GM12878 (cell line): ENCODE measurements around the gene ZFHX2. TPM values are rescaled to one million over a fixed set of nuclear protein-coding genes. Genes with fewer than 3 reads are reported as not detected.

Source experiments
- ATAC-seq: fragments of 200-7000 bp; cut with Tn5 transposase; 3 replicates; pipeline ENCODE4 v1.9.1; 2020; ENCODE audit warnings: mild to moderate bottlenecking, moderate library complexity
- BruUV-seq: library from RNA; stranded (reverse); fragments of 400-500 nt; replicated peaks from 2 replicates; lab custom pipeline; 2021; lab: Mats Ljungman, UMichigan
- CTCF ChIA-PET: fragments of 300-600 bp; sonication (Branson Sonifier 250); formaldehyde crosslinking; extraction: SDS; loops from one replicate; lab custom pipeline; 2021; ENCODE audit warnings: inconsistent platforms; lab: Yijun Ruan, JAX
- POLR2A ChIA-PET: fragments of 350-600 bp; formaldehyde crosslinking; extraction: SDS; loops from one replicate; lab custom pipeline; 2021; ENCODE audit warnings: inconsistent platforms; lab: Charles Lee
- RAD21 ChIA-PET: fragments of 300-600 bp; sonication (Branson Sonifier 250); formaldehyde crosslinking; loops from one replicate; lab custom pipeline; 2023; ENCODE audit warnings: antibody characterized with exemption; ENCODE audit not compliant: unreplicated experiment; lab: Charles Lee
- SMC1A ChIA-PET: fragments of 300-600 bp; sonication (Branson Sonifier 250); formaldehyde crosslinking; loops from one replicate; lab custom pipeline; 2023; ENCODE audit not compliant: unreplicated experiment, uncharacterized antibody; lab: Charles Lee
- DNase-seq: peaks from one replicate; pipeline ENCODE4 v3.0.0-alpha.2; 2011; ENCODE audit warnings: low read depth, low spot score
- FAIRE-seq: peaks from 3 replicates; lab custom pipeline; 2011; peaks lifted over from hg19 to GRCh38; lab: Jason Lieb, UNC
- H2AFZ ChIP-seq: 2 replicates; pipeline ENCODE4 v1.6.0; 2011; ENCODE audit warnings: low read depth, low read length, control low read depth; ENCODE audit not compliant: control insufficient read depth
- H3K27ac ChIP-seq: 2 replicates; pipeline ENCODE4 v1.5.1; 2011; ENCODE audit warnings: control low read depth; ENCODE audit not compliant: control insufficient read depth, insufficient read depth
- H3K27me3 ChIP-seq, 2 experiments: replicated peaks in 1 of 2; 2 replicates each; pipeline versions ENCODE4 v1.6.0 to v1.6.1; 2011; ENCODE audit warnings: low read length in 1 of 2; ENCODE audit not compliant: control insufficient read depth in 2 of 2, insufficient read depth in 2 of 2
- H3K36me3 ChIP-seq, 2 experiments: 2 replicates each; pipeline ENCODE4 v1.5.1; 2011; ENCODE audit warnings: low read length in 1 of 2; ENCODE audit not compliant: control insufficient read depth in 2 of 2, insufficient read depth in 2 of 2
- H3K4me1 ChIP-seq: 2 replicates; pipeline ENCODE4 v1.6.1; 2011; ENCODE audit warnings: mild to moderate bottlenecking, low read length, moderate library complexity, mixed read lengths; ENCODE audit not compliant: control insufficient read depth, insufficient read depth
- H3K4me2 ChIP-seq: 2 replicates; pipeline ENCODE4 v1.6.0; 2011; ENCODE audit warnings: control low read depth; ENCODE audit not compliant: control insufficient read depth, insufficient read depth
- H3K4me3 ChIP-seq: fragments of 200-600 bp; sonication (generic); 2 replicates; pipeline ENCODE4 v1.5.1; 2016
- H3K79me2 ChIP-seq: 2 replicates; pipeline ENCODE4 v1.6.0; 2011; ENCODE audit warnings: low read length; ENCODE audit not compliant: control insufficient read depth, insufficient read depth
- H3K9ac ChIP-seq: 2 replicates; pipeline ENCODE4 v1.8.0; 2011; ENCODE audit warnings: low read length, control low read depth, mixed read lengths; ENCODE audit not compliant: control insufficient read depth, insufficient read depth
- H3K9me3 ChIP-seq: replicated peaks from 3 replicates; pipeline ENCODE4 v1.5.1; 2011; ENCODE audit warnings: mild to moderate bottlenecking, low read length; ENCODE audit not compliant: control insufficient read depth, insufficient read depth
- H4K20me1 ChIP-seq: 2 replicates; pipeline ENCODE4 v1.6.0; 2011; ENCODE audit not compliant: control insufficient read depth, insufficient read depth
- CHD1 ChIP-seq: IDR thresholded peaks from 2 replicates; pipeline ENCODE4 v1.6.1; 2012; ENCODE audit warnings: low read depth, low read length, improper control_type of control experiment
- CUX1 ChIP-seq: IDR thresholded peaks from 2 replicates; pipeline ENCODE4 v1.6.1; 2012; ENCODE audit warnings: improper control_type of control experiment, low read depth, low read length; ENCODE audit not compliant: insufficient replicate concordance
- FOXM1 ChIP-seq: IDR thresholded peaks from 2 replicates; pipeline ENCODE4 v1.6.1; 2012; ENCODE audit warnings: low read depth, mild to moderate bottlenecking, inconsistent platforms, low read length, moderate library complexity
- IKZF1 ChIP-seq: fragments of 450-650 bp; conservative IDR thresholded peaks from 2 replicates; pipeline ENCODE4 v1.6.1; 2017; ENCODE audit warnings: antibody characterized with exemption, mild to moderate bottlenecking
- MLLT1 ChIP-seq: fragments of 450-650 bp; IDR thresholded peaks from 2 replicates; pipeline ENCODE4 v1.6.1; 2016; ENCODE audit warnings: mild to moderate bottlenecking
- MYB ChIP-seq: fragments of 150-350 bp; IDR thresholded peaks from 2 replicates; pipeline ENCODE4 v1.6.1; 2014; ENCODE audit warnings: mild to moderate bottlenecking, low read depth, low read length, borderline replicate concordance
- NFXL1 ChIP-seq: fragments of 450-650 bp; IDR thresholded peaks from 2 replicates; pipeline ENCODE4 v1.6.1; 2017; ENCODE audit warnings: antibody characterized with exemption, mild to moderate bottlenecking, borderline replicate concordance
- PAX5 ChIP-seq: IDR thresholded peaks from 2 replicates; pipeline ENCODE4 v1.6.1; 2011; ENCODE audit warnings: low read depth, low read length, borderline replicate concordance
- RBBP5 ChIP-seq: fragments of 200-600 bp; sonication (generic); conservative IDR thresholded peaks from 2 replicates; pipeline ENCODE4 v1.6.1; 2016
- ZBED1 ChIP-seq: IDR thresholded peaks from 2 replicates; pipeline ENCODE4 v1.6.1; 2016; ENCODE audit warnings: borderline replicate concordance
- ZBTB11 ChIP-seq: fragments of 450-650 bp; formaldehyde crosslinking; IDR thresholded peaks from 2 replicates; pipeline ENCODE4 v1.5.0; 2022; ENCODE audit warnings: mild to moderate bottlenecking, missing genetic modification characterization
- WGBS: methylation state at CpG from one replicate; pipeline ENCODE4 v1.1.6; 2016; ENCODE audit warnings: low lambda C conversion rate; ENCODE audit not compliant: insufficient replicate concordance, insufficient coverage; ENCODE audit errors: missing lambda C conversion rate; 5-methylcytosine and 5-hydroxymethylcytosine counted together
- in situ Hi-C: fragments of 300-500 bp; cut with MboI; formaldehyde crosslinking; loops from 9 replicates; pipeline ENCODE4 v1.14.3; 2018; ENCODE audit warnings: mixed read lengths
- intact Hi-C: fragments of 100-400 bp; cut with micrococcal nuclease; formaldehyde crosslinking; loops from one replicate; pipeline ENCODE4 v1.14.2; 2022; ENCODE audit not compliant: unreplicated experiment
- polyA plus RNA-seq, 11 experiments: library from polyadenylated mRNA; depleted of rRNA in 4 of 11; unstranded in 6 of 11; stranded (reverse) in 5 of 11; fragments of >200 nt; fragmentation: Nextera tagmentation in 4 of 11; fragmentation: Illumina TruSeq in 1 of 11; extraction: Ambion mirVana in 4 of 11; extraction: Trizol in 1 of 11; gene quantifications; 1 replicate in 1 of 11; 2 replicates in 10 of 11; pipeline versions ENCODE4 v1.2.1 to v1.2.3, GENCODE V29; 2011 to 2016; ENCODE audit warnings: inconsistent platforms in 2 of 11, missing spikeins in 2 of 11, low read depth in 1 of 11
- total RNA-seq, 4 experiments: library from RNA; depleted of rRNA in 3 of 4; stranded (reverse); fragments of >200 nt in 3 of 4; fragmentation: Illumina TruSeq in 1 of 4; extraction: Trizol in 1 of 4; gene quantifications; 2 replicates each; pipeline versions ENCODE4 v1.2.1 to v1.2.3, GENCODE V29; 2013 to 2021

ZFHX2 gene
- total and polyA plus RNA-seq, 10 of the 15 experiments (the other 5 are each of a cell fraction or from before 2014, with no cell fraction given): 0.27 to 2.2 (median 0.55) TPM

GRCh38 chr14:23561873-23562821 is 10.6 kb upstream of the ZFHX2 start:
- no peak for FAIRE-seq
- no TSS peak for BruUV-seq
- H3K9ac ChIP-seq: no peak overlapping the region
- no peaks in the 10 kb centered on the region for H4K20me1 ChIP-seq
- H3K27ac ChIP-seq: no peak overlapping the region
- 84% methylated on average over 14 of the region's 15 CpGs for WGBS
- H3K4me2 ChIP-seq: no peak overlapping the region
- ChIA-PET CTCF (interaction anchor here (0.6 to 13.1 kb wide), 17 partner anchors 8 to 515 kb away, joined by 3 to 436 read pairs (median 6); partner anchors contain the start of genes NGDN, PABPN1 and ZFHX2), RAD21 (interaction anchor here (1.3 to 3.3 kb wide), 2 partner anchors 82 kb away, joined by 4 to 39 read pairs; no protein-coding TSS in a partner anchor), SMC1A (interaction anchor here (1.0 to 9.7 kb wide), 2 partner anchors 83 to 115 kb away, joined by 4 to 124 read pairs; no protein-coding TSS in a partner anchor), POLR2A (interaction anchor here (1.3 kb wide), 1 partner anchor 83 kb away, joined by 3 read pairs; no protein-coding TSS in a partner anchor)
- H3K9me3 ChIP-seq: no peaks in the 10 kb centered on the region
- TF ChIP-seq CUX1 (no peak), ZBTB11 (CRISPR knock-in tag) (no peak), ZBED1 (no peak), RBBP5 (no peak), MYB (no peak), MLLT1 (no peak), CHD1 (no peak), NFXL1 (no peak), FOXM1 (no peak), IKZF1 (no peak), PAX5 (no peak)
- H3K4me1 ChIP-seq: peaks cover 3% of the 10 kb centered on the region
- intact Hi-C loops: loop anchor here (1.0 kb wide), 1 partner anchor 84 kb away; no protein-coding TSS in a partner anchor
- in situ Hi-C loops: no loop called here
- no peak overlapping the region for H3K4me3 ChIP-seq
- no peak overlapping the region for H2AFZ ChIP-seq
- ATAC-seq: no peak
- DNase-seq: no peak
- peaks cover 27% of the 10 kb centered on the region for H3K79me2 ChIP-seq
- no peaks in the 10 kb centered on the region for H3K27me3 ChIP-seq
- H3K36me3 ChIP-seq: peaks cover 17 to 23% of the 10 kb centered on the region in 2 experiments
